ENCODE results near the gene CCL7.

CCL7 gene

DNA sequence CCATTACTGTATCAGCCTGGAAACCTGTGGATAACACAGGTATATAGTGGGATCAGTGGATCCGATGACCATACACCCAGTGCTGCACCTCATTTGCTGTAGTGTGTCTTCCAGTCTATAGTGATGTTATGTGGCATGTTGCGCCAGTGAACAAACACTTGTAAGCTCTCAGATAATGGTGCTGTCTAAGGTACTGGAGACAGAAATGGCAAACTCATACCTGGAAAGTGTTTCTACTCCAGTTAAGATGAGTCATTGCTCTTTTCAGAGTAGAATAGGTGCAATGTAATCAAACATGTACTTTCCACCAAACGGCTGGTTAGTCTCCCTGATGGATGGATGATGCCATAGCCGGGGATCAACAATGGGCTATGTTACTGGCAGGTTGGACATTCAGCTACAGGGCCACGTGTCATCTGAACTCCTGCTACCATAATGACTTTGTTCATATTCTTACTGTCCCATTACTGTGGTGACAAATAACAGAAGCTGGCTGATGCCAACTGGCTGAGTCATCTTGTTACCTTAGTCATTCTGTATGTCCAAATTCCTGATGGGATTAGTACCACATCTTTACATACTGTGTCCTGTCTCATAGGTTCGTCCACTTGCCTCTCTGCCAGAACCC is 21.8 kb downstream of the CCL7 start:
- DNase-seq = no peak

DNA sequence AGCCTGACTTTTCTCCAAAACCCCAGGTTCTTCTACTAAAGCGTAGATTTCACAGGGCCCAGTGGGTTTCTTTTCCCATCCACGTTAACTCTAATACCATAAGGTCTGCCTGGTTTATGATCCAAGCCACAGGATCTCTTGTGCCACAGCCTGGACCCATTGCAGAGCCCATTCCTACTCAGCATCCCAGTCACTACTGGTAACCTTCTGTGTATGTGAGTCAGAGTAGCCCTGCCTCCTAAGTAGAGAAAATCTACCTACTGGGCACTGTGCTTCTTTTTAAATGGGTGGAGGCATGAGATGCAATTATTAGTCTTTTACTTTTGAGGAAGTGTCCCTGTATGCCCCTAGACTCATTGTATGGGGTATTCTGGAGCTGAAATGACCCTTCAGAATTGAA is 29.0 kb downstream of the CCL7 start:
- DNase-seq = no peak

DNA sequence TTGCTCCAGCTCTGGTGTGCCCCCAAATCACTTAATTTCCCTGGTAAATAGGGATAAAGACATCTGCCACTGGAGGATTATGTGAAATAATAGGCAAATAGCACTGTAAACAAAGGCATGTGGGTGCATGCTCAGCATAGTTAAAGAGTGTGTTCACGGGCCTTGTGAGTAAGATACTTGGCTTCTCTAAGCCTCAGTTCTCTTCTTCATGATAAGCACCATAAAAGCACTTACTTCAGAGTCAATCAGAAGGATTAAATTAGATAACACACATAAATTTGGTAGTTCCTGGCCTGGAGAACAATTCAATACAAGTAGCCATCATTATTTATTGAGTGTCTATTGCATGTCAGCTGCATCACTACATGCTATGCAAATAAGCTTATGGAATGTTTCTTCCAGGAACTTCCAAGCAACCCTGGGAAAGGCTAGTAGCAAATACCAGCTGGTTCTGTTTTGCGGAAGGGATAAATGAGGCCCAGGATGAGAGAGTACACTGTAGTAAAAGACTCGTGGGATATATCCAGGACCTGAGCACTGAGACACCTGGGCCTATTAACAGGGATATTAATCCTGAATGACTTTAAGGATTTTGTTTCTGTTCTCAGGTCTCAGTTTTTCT is 30.0 kb downstream of the CCL7 start:
- DNase-seq = peak; percentile 72

DNA sequence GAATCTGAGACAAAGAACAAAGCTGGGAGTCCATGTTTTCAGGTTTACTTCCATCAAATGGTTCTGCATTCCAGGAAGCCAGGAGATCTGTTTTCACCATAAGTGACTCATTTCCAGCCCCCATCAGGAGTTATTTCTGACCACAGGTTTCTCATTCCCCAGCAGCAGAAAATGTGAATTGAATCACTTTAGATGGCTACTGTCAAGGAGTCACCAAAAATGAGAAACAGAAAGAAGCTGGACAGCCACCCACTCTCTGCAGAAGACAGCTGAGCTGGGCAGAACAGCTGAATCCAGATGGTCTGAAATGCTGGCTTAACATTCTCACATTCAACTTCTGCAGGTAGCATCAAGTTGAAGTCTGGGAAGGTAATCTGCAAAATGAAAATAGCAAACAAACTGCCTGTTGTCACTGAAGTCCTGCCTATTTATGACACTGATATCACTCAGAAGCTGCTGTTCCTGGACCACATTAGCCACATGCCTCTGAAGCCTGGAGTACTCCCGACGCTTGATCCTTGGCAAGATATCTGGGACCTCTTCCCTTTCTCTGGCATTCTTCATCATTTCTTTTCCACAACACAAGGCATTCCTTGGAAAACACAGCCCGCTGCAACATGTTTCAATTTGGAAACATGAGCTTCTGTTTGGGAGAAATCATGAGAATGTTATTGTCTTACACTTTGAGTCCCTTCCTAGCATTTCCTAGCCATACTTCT is 30.8 kb downstream of the CCL7 start:
- peak; percentile 86 for DNase-seq

GRCh38 chr17:34301986-34302385 is 32.0 kb downstream of the CCL7 start:
- DNase-seq = peak; percentile 49

DNA sequence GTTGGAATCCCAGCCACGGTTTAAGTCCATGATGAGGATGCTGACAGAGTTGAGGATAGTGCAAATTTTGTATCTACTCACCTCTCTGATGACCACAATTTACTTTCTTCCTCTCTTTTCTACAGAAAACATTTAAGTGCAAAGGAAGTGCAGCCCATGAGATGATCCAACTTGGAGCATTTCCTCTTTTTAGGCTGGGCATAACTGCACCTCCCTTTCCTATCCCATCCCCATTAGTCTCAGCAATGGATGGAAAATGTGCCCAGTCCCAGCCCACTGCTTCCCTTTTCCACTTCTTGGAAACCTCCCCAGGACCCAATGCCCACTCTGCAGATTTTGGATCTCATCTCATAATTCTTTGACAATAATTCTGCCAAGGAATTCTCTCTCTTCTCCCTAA is 32.6 kb downstream of the CCL7 start:
- DNase-seq = no peak

GRCh38 chr17:34303606-34304005 is 33.6 kb downstream of the CCL7 start:
- DNase-seq = no peak

GRCh38 chr17:34305061-34305460 is 35.0 kb downstream of the CCL7 start:
- no peak for DNase-seq

DNA sequence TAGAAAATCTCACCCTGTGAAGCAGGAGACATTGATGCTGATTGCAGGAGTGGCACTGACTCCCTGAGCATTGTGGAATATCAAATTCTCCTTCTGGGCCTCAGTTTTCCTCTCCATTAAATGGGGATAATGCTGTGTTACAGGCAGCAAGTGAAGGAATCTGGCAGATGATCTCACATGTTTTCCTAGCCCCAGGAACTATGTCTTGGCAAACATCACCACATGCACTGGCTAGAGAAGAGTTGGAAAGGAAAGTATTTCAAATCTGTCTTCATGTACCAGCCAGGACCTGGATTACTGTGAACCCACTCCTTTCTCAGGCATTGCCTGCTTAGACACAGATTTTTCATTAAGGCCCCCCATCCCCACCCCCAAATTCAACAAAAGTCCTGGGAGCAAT is 35.6 kb downstream of the CCL7 start:
- no peak for DNase-seq

- DNase-seq = peak; percentile 76
Measured at GRCh38 chr17:34306466-34306865, 36.4 kb downstream of the CCL7 start.

DNA sequence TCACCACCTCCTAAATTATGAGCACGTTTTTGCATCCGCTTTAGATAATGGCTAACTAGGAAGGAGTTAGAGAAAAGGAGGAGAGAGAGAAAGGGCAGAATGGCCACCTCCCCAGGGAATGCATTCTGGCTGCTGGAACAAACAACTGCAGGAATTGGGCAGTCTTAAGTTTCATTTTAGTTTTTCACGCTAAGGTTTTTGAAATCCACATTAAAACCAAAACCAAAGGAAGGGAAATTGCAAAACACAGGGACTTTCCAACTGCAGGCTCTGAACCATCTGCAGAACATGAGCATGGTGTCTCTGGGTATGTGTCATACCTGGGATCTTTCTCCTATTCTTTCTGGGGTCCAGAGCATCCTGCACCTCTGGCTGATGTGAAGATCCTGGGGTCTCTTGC is 37.1 kb downstream of the CCL7 start:
- DNase-seq = peak; percentile 17

- no peak for DNase-seq
Measured at GRCh38 chr17:34308371-34308770, 38.4 kb downstream of the CCL7 start.

DNA sequence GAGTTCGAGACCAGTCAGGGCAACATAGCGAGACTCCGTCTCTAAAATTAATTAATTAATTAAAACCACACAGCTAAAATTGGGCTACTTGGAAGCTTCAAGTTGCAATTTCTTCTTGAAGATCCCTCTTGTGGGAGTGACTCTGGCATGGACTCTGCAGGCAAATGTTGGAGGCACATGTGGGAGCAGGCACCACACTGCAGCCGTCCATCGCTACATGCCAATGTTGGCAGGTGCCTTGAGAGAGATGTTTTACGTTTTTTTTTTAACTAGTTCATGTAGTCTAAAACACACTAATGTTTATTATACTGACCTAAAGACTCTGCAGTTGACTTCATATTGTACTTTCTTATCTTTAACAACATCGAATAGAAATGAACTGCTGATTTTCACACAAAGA is 41.3 kb downstream of the CCL7 start:
- no peak for DNase-seq

GRCh38 chr17:34312080-34312479 is 42.1 kb downstream of the CCL7 start:
- peak; percentile 75 for DNase-seq

GRCh38 chr17:34313164-34313563 is 43.1 kb downstream of the CCL7 start:
- no peak for DNase-seq

DNA sequence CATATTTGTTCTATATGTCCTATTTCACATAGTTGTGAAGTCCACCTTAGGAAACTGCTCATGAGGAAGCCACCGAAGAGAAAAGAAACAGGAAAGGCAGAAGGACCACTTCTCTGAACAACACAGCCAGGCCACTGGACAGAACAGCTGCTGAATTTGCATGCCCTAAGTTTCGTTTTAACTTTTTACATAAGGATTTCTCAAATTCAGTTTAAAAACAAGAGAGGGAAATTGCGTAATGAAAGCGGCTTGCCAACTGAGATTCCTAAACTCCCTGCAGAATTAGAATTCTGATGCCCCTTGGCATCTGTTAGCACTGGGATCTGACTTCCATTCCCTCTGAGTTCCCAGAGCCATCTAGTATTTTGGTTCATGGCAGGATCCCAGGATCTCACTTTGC is 44.3 kb downstream of the CCL7 start:
- DNase-seq = peak; percentile 32

DNA sequence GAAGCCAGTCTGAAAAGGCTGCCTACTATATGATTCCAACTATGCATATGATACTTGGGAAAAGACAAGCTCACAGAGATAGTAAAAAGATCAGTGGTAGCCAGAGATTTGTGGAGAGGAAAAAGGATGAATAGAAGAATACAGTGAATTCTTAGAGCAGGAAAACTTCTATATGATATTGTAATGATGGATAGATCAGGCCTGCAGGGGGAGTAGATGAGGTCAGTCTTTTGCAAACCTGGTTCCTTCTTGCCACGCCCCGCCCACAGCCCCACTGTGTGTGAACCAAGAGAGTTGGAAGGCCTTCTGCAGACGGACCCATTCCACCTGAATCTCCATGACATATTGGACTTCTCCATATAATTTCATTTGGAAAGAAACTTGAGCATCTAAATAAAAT is 48.5 kb downstream of the CCL7 start:
- no peak for DNase-seq

- DNase-seq = no peak
Measured at GRCh38 chr17:34319039-34319483, 49.0 kb downstream of the CCL7 start, which contains the start of gene CCL8. CCL8 (plus strand) TSS chr17:34319435; CDS start chr17:34319502, 67 bp downstream.

All from fibroblast of skin of right biceps (primary cell).